HT-29 (cell line): ENCODE data around the gene PKN2. TPM values are rescaled to one million over a fixed set of nuclear protein-coding genes. Genes with fewer than 3 reads are reported as not detected.
A peak's percentile ranks its signal among the peaks of the same experiment; 100 is the strongest.

ENCODE experiments used
- DNase-seq: peaks from one replicate; pipeline ENCODE4 v3.0.0-alpha.2; 2015; ENCODE audit warnings: low spot score
- total RNA-seq: library from RNA; depleted of rRNA; stranded (reverse); fragments of >200 nt; shearing (Covaris generic); gene quantifications from 2 replicates; pipeline ENCODE4 v1.2.3, GENCODE V29; 2014

Gene PKN2
- total RNA-seq, 1 experiment from 2014 or later: 14.9 TPM

DNA sequence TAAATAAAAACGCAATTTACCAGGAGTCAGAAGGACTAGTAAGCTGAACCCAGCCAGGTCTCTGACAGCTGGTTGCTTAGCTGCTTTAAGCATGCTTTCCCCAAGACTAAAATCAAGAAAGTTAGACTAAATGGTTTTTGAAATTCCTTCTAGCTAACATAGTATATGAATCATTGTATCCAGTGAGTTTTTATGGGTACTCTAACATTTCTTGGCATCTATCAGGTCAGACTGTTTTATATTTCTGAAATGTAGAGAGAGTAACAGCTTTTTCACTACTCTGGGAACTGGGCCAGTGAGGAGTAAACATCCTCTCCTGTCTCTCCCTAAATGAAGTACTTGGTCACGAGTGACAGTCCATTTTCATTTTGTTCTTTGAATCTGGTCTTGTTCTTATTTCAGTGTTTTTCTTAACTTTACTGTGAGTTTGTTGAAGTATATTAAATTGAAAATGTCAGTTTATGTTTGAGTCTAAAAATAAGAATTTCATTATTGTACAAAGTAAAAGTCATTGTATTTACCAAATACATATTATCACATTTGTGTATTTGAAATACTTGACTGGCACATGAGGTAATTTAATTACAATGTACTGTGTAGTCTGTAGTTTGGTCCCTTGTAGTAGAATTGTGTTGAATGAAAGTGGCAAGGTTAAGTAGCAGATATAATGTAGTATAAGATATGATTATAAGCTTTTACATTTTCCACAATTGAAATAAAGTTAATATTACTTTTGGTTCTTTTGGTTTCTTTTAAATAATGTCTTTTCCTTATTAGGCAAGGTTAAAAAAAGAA, 47.6 kb downstream of the PKN2 start:
- DNase-seq: no peak

DNA sequence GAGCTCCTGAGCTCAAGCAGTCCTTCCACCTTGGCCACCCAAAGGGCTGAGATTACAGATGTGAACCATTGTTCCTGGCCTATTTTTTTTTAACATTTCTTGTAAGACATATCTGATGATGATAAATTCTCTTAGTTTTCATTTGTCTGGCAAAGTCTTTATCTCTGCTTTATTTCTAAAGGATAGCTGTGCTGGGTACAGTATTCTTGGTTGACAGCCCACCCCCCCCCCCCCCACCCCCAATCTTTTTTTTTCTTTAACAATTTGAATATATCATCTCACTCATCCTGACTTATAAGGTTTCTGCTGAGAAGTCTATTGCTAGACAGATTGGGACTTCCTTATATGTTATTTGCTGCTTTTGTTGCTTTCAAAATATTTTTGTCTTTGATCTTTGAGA, 51.3 kb downstream of the PKN2 start:
- no peak for DNase-seq

DNA sequence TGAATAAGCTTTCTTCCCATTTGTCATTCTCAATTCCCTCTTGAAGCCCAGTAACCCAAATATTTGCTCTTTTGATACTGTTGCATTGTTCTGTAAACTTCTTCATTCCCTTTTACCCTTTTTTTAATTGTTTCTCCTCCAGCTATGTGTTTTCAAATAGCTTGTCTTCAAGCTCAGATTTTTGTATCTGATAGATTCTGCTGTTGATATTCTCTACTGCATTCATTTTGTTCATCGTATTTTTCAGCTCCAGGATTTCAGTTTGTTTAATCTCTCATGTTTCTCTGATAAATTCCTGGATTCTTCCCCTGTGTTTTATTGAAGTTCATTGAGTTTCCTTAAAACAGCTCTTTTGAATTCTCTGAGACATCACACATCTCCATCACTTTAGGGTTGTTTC, 51.8 kb downstream of the PKN2 start:
- no peak for DNase-seq

DNA sequence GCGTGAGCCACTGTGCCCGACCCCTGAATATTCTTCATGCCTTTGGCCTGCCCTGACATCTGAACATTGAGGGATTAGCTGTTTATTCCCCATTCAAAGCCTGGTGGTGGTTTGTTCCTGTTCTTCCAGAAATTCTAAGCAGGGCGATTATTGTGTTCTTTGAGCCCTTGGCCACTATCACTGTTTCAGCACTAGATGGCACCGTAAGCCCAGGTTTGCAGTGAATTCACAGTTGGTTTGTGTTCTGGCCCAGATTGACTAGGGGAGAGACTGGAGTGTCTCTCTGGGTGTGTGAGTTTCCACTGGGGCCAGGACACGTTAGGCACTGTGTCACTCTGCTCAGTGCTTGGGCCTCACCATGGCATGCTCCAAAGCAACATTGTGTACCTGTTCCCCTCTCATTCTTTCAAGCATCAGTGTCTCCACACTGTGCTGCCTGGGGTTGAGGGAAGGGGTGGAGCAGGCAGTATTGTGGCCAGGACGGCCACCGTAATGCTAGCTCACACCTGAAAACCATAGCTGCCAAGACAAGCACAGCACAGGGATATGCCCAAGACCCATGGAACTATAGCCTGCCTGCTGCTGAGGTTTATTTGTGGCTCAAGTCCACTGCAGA, 52.7 kb downstream of the PKN2 start:
- DNase-seq: peak; percentile 58

DNA sequence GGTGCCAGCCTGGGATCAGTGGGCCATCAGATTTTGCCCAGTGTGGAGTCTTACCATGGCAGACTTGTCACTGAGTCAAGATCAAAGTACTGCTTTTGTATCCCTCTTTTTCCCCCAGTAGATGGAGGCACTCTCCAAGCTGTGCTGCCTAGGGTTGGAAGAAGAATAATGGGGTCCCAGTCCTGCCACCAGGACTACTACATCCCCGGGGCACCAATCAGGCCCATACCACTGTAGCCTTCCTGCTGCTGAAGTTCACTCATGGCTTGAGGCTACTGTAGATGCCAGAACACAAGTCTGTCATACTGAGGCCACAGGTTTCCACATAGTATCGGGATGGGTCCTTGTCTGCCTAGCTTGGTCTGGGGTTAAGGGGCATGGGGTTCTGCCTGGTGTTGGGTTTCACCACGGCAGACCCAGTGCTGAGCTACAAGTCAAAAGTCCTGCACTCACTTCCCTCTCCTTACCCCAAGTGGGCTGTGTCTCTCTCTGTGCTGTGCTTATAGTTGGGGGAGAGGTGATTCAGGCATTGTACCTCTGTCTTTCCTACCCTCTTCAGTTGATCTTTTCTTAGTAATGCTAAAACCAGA, 53.4 kb downstream of the PKN2 start:
- DNase-seq: no peak

DNA sequence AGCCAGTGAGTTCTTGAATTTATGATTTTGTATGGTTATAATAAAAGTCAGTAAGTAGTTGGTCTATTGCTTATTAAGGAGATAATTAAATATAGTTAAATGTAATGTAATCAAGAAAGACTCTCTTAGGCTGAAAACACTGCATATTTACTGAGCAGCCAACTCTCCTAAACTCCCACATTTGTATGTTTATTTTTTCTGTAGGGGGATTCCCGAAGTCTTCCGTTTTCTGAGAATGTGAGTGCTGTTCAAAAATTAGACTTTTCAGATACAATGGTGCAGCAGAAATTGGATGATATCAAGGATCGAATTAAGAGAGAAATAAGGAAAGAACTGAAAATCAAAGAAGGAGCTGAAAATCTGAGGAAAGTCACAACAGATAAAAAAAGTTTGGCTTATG, 56.7 kb downstream of the PKN2 start:
- no peak for DNase-seq

DNA sequence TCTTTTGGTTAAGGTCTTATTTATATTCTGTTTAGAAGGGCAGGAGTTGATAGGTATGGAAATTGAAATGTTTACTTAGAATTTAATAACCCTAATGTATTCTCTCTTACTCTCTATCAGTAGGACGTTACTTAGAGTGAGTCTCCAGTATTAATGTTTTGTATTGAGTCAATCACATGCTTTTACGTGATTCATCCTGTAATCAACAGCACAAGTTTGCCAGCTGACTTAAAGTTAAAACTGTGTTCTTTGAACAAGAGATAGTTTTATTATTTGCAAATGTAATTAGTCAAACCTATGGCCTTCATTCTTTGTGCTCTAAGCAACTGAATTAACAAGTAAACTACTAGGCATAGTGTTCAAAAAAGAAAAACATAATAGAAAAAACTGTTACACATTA, 57.3 kb downstream of the PKN2 start:
- no peak for DNase-seq

DNA sequence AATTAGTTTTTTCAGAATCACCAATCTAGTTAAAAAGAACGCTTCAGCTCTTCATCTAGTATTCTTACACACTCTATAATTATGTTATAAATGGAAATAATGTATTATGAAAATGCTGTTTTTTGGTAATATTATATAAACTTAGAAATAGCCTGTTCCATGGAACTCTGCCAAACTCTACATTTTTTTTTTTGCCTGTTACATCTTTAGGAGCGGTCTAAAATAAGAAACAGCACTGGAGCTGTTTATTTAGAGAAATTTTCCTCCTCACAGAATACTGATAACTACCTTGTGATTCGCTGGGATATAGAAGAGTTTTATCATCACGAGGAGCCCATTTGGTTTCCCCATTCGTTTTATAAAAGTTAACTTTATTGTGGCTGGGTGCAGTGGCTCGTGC, 58.5 kb downstream of the PKN2 start:
- DNase-seq: no peak

DNA sequence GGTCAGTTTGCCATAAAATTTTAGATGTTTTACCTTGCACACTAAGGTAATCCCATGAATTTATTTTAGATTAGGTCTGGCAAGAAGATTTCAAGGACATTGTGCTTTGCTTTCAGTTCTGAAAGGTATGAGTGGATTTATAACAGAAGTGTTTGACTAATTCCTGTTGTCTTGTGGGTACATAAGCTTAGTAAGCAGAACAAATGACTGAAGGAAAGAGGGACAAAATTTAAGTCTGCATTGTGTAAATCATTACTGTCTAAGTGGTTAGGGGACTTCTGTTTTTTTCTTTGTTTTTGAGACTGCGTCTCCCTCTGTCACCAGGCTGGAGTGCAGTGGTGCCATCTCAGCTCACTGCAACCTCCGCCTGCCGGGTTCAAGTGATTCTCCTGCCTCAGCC, 60.1 kb downstream of the PKN2 start:
- DNase-seq: no peak

DNA sequence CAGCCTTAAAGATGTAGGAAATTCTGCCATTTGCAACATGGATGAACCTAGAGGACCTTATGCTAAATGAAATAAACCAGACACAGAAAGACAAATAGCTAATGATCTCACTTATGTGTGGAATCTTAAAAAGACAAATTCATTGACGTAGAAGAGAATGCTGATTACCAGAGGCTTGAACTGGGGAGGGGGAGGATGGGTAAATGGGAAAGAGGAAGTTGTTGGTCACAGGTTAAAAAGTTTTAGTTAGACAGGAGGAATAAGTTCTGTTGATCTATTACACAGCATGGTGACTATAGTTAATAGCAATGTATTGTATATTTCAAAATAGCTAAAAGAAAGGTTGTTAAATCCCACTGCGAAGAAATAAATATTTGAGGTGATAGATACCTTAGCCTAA, 62.8 kb downstream of the PKN2 start:
- DNase-seq: no peak

DNA sequence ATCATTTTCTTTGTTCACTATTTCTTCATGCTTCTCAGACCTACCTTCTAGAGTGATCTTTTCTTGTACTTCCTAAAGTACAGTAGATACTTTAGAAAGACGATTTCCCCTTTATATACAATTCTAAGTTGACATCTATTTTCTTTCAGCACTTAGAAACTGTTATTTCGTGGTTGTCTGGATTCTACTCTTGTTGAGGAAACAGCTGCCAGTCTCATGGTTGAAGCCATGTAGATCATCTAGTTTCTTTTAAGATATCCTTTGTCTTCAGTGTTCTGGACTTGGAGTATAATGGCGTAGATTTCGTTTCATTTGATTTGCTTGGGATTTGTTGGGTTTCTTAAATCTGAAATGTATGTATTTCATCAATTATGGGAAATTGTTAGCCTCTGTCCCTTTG, 67.6 kb downstream of the PKN2 start:
- DNase-seq: no peak

DNA sequence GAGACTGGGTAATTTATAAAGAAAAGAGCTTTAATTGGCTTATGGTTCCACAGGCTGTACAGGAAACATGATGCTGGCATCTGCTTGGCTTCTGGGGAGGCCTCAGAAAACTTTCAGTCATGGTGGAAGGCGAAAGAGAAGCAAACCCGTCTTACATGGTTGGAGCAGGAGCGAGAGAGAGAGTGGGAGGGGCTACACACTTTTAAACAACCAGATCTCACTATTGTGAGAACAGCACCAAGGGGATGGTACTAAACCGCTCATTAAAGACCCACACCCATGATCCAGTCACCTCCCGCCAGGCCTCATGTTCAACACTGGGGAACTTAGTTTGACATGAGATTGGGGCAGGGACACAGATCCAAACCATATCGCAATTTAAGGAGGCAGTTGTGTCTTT, 69.4 kb downstream of the PKN2 start:
- DNase-seq: no peak

DNA sequence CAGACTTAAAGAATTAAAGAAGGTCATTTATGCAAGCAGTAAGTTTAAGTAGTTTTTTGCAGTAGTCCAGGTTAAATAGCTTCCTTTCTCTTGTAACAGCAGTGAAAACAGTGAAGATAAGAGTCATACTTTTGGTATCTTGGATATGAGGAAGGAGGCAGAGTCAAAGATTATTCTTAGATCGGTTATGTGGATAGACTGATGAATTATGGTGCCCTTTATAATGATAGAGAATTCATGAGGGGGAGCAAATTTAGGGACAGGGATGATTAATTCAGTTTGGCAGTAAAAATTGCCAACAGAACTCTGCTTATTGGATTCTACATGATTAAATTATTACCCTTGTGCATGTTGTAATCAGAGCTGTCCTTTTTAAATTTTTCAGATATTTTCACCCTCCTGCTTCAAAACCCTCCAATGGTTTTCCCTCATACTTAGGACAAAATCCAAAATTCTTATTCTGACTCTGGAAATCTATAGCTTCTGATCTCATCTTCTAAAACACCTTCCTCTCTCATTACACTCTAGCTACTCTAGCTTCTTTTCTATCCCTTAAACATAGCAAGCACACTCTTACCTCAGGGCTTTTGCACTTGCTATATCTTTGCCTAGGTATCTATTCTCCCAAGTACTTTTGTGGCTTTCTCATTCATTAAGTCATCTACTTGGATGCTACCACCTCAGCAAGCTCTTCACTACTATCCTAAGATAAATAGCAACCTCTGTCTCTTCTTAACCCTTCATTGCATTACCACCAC, 79.8 kb downstream of the PKN2 start:
- DNase-seq: no peak

DNA sequence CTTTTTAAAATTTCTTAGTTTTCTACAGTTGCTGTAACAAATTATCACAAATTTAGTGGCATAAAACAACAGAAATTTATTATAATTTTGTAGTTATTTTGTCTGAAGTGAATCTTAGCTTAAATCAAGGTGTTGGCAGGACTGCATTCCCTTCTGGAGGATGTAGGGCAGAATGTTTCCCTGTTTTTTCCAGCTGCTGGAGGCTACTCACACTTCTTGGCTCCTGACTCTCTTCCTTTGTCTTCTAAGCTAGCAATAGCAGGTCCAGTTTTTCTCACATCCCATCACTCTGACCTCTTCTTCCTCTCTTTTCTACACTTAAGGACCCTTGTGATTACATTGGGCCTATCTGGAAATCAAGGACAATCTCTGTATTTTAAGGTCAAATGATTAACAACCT, 84.1 kb downstream of the PKN2 start:
- DNase-seq: no peak

DNA sequence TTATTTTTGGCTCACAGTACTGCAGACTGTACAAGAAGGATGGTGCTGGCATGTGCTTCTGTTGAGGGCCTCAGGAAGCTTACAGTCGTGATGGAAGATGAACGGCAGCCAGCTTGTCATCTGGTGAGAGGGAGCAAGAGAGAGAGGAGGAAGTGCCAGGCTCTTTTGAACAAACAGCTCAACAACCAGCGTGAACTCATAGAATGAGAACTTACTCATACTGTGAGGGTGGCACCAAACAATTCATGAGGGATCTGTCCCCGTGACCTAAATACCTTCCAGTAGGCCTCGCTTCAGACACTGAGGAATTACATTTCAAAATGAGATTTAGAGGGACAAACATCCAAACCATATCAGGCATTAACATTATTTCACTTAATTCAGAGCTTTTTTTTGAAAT, 84.7 kb downstream of the PKN2 start:
- no peak for DNase-seq

DNA sequence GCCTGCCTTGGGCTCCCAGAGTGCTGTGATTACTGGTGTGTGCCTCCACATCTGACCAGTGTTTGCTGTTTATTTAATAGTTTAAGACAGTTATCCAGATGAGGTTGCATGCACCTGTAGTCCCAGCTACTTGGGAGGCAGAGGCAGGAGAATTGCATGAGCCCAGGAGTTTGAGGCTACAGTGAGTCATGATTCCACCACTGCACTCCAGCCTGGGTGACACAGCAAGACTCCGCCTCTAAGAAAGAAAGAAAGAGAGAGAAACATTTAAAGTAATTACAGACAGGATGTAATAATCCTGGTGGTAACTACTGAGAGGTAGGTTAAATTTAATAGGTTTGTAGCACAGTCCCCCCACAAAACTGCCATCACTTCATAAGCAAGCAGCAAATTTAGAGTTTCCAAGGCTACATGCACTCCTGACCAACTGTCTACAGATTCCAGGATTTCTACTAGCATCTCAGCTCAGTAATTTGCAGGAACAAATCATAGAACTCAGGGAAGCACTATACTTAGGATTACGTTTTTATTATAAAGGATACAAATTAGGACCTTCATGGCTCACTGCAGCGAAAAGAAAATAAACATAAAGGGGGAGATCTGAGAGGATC, 89.6 kb downstream of the PKN2 start:
- peak; percentile 63 for DNase-seq

DNA sequence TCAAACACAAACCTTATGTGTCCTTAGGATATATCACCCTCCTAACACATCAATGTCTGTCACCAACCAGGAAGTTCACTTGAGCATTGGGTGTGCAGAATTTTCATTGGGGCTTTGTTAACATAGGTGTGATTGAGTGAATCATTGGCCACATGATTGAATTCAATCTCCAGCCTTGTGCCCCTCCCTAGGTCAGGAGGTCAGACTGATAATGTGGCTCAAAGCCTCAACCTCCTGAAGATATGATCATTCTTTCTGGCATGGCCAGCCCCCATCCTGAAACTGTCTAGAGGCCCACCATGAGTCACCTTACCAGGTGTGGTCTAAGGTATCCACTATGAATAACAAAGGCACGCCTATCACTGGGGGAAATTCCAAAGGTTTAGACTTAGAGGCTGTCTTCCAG, 90.1 kb downstream of the PKN2 start:
- peak; percentile 84 for DNase-seq

DNA sequence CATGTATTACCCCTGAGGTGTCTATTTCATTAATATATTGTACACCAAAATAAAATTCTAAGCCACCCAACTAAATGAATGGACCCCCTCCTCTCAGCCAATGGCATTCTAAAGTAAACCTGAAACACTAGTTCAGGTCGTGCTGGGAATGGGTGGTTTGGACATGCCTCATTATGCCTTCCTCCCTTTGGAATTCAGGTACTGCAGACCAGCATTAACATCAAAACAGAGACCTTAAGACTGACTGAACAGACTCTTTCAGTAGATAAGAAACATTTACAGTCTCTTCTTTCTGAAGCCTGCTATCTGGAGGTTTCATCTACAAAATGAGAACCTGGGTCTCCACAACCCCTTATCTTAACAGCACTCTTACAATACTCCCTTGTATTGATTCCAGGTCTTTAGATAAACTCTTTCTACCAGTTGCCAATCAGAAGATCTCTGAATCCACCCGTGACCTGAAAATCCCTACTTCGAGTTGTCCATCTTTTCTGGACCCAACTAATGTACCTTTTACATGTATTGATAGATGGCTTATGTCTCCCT, 93.6 kb downstream of the PKN2 start:
- no peak for DNase-seq

DNA sequence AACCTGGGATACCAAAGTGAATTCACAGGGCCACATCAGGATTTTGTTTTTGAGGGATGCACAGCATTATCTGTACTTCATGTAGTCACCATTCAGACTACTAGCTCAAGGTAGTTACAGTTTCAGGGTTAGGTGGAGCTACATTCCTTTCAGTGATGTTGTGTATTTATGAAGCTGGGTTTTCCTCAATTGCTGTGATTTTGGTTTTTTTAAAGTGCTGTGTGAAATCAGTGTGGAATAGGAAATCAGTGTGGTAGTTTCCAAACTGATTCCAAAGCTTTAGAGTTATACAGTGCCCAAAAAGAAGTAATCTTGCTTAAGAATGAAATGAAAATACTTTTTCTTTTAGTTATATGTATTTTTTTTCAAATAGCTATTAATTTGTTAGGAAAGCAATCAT, 95.8 kb downstream of the PKN2 start:
- no peak for DNase-seq

DNA sequence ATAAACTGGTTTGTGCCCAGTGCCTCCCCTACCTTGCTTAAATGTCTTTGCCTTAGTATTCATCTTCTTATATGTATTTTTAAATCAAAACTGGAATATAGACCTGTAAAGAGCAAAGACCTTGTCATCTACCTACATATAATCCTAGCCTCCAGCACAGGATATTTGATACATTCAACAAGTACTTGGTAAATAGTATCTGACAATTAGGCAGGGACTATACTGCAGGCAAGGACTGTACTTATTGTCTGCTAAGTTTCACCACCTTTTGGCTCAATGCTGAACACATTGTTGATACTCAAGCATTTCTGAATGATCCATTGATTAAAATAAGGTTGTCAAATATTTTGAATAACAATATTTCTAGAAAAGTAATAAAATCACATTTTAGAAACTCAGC, 96.4 kb downstream of the PKN2 start:
- DNase-seq: no peak

DNA sequence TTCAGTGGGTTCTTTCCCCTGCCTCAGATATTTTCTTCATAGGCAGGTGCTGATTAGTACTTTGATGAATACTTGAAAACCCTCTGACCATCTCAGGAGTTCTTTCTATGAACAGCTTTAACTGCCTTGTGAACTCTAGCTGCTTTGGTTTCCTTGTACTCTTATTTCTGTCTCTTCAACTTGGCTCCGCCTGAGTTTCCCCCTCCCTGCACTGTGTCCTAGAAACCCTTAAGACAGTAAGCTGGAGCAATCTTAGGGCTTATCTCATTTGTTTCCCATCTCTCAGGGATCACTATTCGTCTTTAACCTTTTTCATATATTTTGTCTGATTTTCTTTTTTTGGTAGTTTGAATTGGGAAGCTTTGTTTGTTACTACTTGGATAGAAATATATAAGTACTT, 99.1 kb downstream of the PKN2 start:
- DNase-seq: no peak

DNA sequence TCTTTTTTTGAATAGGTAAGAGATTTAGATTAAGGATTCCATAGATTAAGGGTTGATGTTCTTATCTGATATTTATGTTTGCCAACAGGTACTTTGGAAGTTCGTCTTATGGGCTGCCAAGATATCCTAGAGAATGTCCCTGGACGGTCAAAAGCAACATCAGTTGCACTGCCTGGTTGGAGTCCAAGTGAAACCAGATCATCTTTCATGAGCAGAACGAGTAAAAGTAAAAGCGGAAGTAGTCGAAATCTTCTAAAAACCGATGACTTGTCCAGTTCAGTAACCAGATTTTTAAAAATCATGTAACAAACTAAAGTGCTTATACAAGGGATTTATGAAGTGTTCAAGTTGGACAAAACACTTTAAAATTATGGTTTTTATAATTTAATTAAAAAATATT, 100.5 kb downstream of the PKN2 start:
- no peak for DNase-seq
